Measurements from ENCODE around the gene REEP5.
"Not testable (repeated sequence)": the region's sequence is repeated elsewhere in the genome, so short reads cannot be mapped to it uniquely, and the experiment has no call there.

The REEP5 gene

DNA sequence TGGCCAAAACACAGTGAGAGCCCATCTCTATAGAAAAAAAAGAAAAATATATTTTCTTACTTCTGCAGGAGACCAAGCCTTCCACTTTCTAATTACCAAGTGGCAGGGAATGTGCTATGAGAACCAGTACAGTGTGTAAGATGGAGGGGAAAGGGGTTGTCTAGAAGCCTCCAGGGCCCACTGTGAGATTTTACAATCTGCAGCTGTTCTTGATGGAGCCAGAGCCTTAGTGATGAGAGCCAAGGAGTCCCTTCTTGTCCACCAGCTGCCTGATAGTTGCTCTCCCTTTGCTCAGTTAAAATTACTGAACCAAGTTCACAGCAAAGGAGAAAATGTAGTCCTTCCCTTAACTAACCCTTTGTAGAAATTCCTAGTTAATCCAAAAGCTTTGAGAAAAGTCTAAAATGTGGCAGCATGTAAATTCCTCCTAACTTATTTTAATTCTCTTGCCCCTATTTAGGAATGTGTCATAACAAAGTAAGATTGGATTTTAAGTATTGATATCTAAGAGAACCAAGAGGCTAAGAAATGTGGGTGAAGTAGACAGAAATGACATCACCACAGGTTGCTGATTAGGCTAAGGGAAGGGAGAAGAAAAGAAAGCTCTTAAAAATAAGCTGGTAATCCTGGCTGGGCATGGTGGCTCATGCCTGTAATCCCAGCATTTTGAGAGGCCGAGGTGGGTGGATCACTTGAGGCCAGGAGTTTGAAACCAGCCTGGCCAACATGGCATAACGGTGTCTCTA lies 41.6 kb downstream of the REEP5 start:
- DNase-seq: no peak

DNA sequence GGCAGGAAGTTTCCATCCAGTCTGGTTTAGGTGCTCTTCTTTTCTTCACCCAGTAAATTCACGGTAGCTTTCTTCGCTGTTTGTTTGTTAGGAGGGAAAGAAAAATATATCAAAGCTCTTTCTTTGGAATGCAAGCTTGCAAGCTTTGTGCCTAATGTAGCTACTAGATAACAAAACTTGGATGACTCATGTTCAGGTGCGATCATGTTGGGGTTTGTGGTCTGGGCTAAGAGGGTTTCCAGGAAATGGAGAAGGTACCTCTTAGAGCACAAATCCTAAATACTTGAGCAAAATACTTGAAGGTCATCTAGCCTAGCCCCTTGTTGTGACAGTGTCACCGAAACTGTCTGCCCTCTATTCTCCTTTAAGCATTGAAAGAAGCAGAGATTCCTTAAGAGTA lies 43.3 kb downstream of the REEP5 start:
- peak; percentile 80 for DNase-seq

DNA sequence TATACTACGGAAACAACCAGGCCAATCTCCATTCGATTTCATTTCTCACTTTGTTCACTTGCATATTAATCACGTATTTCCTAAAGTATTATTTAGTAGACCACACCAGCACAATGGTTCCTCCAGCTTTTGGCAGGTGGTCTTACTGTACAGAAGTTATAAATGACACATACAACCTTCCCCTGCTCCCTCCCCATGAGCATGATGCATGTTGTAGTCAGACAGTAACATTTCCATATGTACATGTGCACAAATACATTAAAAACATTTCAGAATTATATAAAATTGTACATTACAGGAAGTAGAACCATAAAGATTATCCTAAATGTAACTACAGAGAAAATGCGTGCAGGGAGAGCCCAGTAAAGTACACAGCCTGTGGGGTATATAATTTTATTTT lies 43.9 kb downstream of the REEP5 start:
- DNase-seq: no peak

DNA sequence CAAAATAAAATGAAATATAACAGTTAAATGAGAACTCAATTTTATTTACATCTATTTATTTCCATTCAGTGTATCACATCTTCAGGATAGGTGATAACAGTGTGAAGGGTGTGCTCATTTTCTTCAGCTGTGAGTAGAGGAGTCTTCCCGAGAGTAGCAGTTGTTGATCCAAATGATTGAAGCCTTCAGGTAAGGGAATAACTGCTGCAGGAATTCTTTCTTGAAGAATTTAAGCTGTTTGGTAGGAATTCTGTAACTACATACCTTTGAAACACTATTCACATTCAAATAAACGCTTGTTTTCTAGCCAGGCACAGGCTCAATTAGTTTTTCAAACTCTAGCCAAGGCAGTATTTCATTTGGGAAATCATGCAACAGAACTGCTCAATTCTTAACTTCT lies 45.7 kb downstream of the REEP5 start:
- no peak for DNase-seq

DNA sequence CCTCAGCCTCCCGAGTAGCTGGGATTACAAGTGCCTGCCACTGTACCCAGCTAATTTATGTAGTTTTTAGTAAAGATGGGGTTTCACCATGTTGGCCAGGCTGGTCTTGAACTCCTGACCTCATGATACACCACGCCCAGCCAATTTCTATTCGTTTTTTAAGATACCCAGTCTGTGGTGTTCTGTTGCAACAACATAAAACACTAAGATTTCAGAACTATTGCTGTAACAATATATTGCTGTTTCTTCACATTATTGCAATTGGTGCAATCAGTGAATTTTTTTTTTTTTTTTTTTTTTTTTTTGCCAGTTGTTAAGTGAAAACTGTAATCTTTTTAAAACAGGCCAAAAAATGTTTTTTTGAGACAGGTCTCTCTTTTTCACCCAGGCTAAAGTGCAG lies 51.1 kb downstream of the REEP5 start:
- no peak for DNase-seq

DNA sequence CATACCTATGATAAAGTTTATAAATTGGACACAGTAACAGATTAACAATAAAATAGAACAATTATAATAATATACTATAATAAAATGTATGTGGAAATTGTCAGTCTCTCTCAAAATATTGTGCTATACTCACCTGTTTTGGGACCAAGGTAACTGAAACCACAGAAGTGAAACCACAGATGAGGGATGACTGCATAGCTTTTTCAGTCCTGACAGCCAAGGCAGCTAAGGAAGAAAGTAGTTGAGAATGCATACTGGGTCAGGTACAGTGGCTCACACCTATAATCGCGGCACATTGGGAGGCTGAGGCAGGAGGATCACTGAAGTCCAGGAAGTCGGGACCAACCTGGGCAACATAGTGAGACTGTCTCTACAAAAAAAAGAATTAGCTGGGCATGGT lies 52.1 kb downstream of the REEP5 start:
- DNase-seq: peak; percentile 48

DNA sequence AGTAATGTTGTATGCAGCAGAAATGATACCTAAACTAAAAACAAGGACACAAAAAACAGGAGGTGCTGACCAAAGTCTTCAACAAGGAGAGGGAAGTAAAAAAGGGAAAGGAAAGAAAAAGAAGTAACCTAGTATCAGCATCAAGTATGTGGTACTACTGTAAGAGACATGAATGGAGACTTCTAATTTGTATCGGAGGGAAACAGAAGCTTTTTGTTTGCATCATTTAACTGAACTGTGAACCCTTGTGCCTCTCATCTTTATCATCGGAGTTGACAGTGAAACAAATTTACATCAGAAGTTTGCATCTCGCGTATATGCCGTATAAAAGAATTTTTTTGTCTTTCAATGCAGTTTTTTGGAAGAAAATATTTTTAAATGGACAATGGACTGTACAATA lies 54.6 kb downstream of the REEP5 start:
- DNase-seq: no peak

DNA sequence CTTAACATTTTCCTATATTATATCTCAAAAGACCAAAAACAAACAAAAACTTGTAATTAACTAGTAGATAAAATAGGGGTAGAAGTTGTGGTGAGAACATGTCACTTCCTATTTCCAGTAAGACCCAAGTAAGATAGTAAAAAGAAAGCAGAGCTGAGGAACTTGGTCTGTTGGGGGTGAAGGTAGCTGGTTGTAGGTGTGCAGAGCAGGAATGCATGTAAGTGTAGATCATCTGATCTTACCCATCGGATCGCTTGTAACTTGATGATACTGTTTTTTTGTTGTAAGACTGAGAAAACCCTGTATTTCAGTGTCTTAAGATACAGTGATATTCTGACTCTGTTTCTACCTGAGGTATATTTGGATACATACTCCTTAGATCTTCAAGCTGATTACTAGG lies 55.3 kb downstream of the REEP5 start:
- DNase-seq: no peak

DNA sequence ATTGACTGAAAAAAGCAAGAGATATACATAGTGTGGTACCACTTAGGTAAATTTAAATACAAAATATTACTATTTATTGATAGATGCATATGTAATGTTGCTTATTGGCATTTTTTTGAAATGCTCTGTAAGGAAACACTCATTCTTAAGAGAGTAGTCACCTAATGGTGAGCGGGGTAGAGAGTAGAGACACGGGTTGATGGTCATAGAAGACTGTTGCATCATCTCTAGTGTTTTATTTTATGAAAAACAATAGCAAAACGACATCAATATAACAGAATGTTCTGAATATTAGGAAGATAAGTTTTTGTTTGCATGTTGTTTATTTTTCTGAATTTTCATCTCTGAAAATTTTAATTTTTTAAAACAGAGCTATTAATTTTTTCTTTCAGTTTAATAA lies 56.9 kb downstream of the REEP5 start:
- no peak for DNase-seq

DNA sequence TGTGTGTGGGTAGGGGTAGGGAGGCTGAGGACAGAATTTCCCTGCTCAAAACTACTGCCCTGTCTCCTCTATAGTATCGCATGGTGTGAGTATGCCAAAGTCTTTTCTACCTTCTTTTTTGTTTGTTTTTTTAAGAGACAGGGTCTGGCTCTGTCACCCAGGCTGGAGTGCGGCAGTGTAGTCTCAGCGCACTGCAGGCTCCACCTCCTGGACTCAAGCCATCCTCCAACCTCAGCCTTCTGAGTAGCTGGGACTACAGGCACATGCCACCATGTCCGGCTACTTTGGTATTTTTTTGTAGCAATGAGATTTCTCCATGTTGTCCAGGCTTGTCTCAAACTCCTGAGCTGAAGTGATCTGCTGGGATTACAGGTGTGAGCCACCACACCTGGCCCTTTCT lies 58.5 kb downstream of the REEP5 start:
- no peak for DNase-seq

DNA sequence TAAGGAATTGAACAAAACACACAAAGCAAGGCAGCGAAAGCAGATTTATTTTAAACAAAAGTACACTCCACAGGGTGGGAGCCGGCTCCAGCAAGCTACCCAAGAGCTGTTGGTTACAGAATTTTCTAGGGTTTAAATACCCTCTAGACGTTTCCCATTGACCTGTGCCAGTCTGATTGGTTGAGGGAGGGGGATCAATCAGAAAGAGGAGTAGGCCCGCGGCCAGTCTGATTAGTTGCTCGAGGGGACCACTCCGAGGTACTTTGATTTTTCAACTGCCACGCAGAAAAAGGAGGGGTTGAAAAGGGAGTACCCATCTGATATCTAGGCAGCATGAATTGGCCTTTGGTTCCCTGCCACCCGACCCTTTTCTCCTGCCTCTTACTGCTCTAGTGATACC lies 59.9 kb downstream of the REEP5 start:
- no peak for DNase-seq

DNA sequence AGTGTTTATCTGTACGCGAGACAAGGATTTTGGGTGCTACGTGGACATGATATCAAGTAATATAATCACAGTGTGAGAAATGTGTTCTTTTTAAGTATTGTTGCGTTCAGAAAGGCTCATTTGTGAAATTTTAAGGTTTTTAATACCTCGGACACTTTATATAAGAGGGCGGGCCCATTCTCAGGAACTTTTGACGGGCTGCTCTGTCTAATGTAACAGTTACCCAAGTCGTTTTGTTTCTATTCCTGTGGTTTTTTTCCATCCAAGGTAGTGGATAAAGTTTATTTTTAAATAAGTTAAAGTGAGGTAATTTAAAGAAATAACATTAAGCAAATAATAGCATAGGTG lies 60.4 kb downstream of the REEP5 start:
- no peak for DNase-seq

DNA sequence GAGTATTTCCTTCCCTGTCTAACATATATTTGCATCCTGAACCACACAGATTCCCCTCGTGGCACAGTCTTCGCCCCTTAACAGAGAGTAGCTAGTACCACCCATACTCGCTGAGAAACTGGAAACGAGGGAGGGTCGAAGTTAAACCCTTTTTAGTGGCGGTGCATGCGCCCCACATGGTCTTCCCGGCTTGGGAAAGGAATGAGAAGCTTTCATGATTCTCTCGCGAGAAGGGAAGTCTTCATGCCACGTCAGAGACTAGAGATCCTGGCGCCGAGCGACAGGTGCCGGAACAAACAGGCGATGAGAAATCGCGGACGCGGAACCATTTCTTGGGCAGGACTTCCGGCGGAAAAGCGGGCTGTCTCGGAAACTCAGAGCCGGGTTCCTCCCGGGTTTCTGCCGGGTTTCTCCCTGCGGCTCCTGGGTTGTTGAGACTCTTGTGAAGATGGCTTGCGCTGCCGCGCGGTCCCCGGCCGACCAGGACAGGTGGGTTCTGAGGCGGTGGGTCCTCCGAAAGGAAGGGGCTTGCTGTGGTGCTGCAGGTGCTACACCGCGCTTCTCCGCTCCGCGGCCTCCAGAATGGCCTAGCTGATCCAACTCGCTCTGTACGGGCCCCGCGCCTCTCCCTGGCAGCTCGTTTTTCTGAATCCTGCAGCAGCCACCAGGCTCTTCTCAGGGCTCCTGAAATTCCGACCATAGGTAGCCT lies 60.9 kb downstream of the REEP5 start, which contains the start of gene SRP19:
Gene SRP19 (plus strand): TSS at position 359 of the 709 bp plus-strand sequence. CDS start 90 bp downstream, at position 449.
- DNase-seq: peak; percentile 96

DNA sequence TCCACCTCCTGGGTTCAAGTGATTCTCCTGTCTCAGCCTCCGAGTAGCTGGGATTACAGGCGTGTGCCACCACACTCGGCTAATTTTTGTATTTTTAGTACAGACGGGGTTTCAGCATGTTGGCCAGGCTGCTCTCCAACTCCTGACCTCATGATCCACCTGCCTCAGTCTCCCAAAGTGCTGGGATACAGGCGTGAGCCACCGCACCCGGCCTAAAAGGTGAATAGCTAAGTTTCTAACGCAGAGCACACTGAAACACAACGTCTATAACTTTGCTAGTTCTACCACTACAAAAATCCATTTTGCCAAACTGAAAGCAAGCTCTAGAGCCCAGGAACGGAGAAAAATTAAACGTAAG lies 61.5 kb downstream of the REEP5 start:
- DNase-seq: not testable (repeated sequence)

DNA sequence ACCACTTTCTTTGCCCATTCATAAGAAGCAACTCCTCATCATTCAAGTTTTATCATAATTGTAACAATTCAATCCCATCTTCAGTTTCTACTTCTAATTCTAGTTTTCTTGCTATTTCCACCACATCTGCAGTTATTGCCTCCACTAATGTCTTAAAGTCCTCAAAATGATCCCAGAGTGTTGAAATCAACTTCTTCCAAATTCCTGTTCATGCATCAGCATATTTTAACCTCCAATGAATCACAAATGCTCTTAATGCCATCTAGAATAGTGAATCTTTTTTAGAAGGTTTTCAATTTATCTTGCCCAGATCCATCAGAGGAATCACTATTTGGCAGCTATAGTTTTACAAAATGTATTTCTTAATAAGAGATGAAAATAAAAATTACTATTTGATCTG lies 64.2 kb downstream of the REEP5 start:
- DNase-seq: no peak

DNA sequence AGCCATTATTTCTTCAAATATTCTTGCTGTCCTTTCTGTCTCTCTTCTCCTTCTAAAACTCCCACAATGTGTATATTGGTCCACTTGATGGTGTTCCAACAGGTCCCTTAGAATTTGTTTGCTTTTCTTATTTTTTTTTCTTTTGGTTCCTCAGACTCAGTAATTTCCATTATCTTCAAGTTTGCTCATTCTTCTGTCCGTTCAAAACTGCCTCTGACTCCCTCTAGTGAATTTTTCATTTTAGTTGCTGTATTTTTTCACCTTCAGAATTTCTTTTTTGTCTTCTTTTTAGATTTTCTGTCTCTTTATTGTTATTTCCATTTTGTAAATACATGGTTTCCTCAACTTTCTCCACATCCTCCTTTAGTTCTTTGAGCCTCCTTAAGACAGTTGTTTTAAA lies 67.4 kb downstream of the REEP5 start:
- no peak for DNase-seq

DNA sequence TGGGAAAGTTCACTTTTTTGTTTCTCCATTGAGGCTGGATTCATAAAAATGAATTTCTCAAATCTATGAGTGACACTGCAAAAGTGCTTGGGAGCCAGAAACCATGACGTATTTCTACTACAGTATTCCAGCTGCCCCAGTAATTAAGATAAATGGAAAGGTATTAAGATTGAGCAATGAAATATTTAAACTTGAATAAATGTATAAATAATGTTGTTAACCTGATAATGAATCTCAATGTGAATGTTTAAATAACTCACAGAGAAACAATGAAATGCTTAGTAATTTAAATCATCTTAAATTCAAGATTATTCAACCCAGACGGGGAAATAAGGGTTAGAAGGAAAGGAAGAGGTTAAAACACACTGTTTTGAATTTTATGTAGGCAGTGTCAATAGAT lies 72.1 kb downstream of the REEP5 start:
- no peak for DNase-seq

DNA sequence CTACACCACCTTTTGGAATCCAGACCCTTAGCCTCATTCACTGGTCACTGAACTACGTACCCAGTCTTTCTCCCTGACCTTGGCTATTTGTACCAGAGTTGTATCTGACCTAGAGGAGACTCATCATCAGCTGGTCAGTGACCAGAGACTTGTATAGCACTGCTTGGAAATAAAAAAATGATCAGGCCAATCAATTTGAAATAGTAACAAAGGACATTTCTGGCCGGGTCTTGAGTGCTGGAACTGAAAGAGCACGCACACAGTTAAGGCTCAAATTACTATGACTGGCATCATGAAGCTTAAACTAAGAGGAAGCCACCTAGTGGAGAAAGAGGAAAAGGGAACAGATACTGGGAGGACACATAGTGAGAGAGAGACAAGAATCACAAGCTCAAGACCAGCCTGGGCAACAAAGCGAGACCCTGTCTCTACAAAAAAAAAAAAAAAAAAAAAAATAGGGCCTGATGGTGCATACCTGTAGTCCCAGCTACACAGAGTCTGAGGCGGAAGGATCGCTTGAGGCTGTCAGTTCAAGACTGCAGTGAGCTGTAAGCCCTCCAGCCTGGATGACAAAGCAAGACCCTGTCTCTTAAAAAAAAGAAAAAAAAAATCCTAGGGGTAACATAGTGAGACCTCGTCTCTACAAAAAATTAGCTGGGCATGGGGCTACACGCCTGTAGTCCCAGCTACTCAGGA lies 73.8 kb downstream of the REEP5 start:
- DNase-seq: peak; percentile 68

DNA sequence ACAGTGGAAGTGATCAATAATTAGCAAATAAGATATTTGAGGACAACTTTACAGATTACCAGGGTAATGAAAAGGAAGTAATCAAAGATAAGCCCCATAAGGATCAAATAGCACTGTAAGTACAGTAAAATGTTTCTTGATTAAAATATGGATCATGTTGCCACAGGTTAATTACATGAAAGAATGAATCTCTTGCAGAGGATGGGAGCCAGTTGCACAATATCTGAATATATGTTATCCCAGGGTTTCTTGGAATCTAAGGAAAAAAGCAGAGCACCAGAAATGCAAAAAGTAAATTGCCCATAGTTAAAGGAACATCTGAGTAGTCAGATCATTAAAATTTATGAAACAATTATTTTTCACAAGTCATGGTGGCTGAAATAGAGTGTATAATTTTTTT lies 74.7 kb downstream of the REEP5 start:
- DNase-seq: no peak

DNA sequence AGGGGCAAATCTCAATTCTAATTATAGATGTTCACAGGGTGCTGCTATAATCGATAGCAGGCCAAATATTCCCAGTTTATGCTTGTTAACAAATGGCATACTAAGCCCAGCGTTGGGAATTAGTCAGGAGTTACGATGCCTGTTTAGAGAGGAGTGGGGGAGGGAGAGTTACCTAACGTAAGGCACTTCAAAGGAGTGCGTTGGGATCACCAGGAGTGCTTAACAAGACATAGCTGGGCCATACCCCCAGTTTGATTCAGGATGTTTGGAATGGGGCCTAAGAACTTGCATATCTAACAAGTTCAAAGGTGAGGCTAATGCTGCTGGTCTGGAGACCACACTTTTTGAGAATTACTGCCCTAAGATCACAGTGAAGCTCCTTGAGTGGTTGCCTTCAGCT lies 75.5 kb downstream of the REEP5 start:
- no peak for DNase-seq

DNA sequence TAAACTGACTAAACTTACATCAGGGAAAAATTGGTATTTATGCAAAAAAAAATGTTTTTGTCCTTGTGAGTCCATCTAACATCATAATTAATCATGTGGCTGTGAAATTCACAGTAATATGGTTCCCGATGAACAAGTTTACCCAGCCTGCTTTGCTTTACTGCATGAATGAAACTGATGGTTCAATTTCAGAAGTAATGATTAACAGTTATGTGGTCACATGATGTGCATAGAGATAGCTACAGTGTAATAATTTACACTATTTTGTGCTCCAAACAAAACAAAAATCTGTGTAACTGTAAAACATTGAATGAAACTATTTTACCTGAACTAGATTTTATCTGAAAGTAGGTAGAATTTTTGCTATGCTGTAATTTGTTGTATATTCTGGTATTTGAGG lies 77.5 kb downstream of the REEP5 start:
- DNase-seq: no peak

DNA sequence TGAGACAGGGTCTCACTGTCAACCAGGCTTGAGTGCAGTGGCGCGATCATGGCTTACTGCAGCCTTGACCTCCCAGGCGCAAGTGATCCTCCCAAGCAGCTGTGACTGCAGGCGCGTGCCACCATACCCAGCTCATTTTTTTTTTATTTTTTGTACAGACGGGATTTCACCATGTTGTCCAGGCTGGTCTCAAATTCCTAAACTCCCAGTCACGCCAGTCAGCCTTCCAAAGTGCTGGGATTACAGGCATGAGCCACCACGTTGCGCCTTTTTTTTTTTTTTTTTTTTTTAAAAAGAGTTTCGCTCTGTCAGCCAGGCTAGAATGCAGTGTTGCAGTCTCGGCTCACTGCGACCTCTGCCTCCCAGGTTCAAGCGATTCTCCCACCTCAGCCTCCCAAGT lies 88.1 kb downstream of the REEP5 start:
- no peak for DNase-seq

DNA sequence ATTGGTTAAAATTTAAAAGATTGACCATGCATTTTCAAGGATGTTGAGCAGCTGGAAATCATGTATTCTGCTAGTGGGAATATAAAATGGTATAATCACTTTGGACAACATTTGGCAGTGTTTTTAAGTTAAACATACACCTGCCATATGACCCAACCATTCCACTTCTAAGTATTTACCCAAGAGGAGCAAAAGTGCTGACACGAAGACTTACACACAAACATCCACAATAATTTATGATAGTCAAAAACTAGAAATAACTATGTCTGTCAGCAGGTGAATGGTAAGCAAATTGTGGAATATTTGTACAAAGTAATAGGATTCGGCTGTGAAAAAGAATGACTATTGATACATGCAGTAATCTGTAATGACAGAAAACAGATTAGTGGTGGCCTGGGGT lies 91.6 kb downstream of the REEP5 start:
- DNase-seq: no peak
